GM19324 (cell line): ENCODE data around the gene ENTPD2.
A peak's percentile ranks its signal among the peaks of the same experiment; 100 is the strongest.
"Not testable (repeated sequence)": the region's sequence is repeated elsewhere in the genome, so short reads cannot be mapped to it uniquely, and the experiment has no call there.

ENCODE experiments used
- ATAC-seq: cut with Tn5 transposase; IDR thresholded peaks from one replicate; pipeline ENCODE4 v1.9.1; 2021; ENCODE audit warnings: mild to moderate bottlenecking, moderate library complexity; ENCODE audit not compliant: unreplicated experiment, low FRiP score

ENTPD2 gene

DNA sequence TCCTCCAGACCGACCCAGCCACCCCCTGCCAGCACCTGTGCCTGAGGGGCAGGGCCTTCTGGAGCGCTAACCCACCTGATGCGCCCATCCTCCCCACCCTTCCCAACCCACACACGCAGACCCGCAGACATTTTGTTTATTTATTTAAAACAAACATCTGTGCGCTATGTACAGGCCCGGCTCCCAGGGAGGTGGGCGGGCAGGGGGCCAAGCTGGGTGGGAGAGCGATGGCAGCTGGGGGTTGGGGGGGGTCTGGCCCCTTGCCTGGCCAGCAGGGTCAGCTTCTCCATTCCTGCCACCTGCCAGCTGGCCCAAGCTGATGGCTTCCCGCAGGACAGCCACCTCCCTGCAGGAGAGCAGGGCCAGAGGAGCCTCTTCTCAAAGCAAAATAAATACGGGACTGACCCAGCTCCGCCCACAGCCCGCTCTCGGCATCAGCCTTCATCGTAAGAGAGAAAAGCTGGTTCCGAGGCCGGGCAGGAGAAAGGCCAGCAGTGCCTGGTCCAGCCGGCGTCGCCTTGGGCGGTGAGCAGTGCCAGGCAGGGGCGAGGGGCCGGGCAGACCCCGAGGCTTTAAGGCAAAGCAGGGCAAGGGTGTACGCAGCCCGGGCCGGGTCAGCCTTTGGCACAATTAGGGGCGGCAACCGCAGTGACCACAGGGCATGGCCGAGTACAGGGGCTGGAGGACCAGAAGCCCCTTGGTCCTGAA, 46.6 kb downstream of the ENTPD2 start:
- no peak for ATAC-seq

DNA sequence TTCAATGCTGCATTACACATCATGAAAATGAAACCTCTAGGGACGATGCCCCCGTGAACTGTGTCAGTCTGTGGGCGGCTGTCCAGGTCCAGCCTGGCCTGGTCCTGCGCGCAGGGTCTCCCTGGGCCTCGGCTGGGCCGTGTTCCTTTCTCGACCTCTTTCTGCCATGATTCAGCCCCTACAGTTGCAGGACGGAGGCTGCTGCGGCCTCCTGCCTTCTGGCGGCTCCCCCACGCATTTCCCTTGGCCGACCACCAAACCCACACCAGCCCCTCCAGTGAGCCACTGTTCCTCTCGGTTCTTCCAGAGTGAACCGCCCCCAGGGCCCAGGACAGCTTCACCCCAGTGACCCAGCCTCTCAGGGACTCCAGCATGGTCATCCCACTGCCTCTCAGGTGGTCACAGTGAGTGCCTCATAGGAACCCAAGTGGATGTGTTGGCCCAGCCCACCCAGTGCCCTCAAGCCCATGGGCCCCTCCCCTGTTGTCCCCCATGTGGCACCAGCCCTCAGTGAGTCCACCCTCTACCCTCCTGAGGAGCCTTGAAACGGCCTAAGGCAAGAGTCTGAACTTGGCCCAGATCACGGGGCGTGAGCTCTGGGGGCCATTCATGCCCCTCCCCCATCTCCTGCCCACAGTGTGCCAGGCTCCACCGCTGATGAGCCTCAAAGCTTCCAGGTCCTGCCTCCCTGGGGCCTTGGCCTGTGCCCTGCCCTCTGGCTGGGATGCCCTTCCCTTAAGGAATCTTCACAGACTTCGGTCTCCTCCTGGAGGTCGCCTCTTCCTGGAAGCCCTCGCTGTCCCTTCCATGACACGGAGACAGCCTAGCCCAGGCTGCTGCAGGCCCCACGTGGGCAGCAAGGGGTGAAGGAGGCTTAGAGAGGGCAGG, 47.5 kb downstream of the ENTPD2 start:
- no peak for ATAC-seq

DNA sequence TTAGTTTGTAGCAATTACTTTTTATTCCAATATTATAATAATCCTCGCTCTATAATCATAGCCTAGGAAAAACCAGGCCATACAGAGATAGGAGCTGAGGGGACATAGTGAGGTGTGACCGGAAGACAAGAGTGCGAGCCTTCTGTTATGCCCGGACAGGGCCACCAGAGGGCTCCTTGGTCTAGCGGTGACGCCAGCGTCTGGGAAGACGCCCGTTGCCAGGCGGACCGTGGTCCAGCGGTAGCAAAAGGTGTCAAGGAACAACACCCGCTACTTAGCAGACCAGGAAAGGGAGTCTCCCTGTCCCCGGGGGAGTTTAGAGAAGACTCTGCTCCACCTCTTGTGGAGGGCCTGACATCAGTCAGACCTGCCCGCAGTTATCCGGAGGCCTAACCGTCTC, 49.6 kb downstream of the ENTPD2 start:
- not testable (repeated sequence) for ATAC-seq

DNA sequence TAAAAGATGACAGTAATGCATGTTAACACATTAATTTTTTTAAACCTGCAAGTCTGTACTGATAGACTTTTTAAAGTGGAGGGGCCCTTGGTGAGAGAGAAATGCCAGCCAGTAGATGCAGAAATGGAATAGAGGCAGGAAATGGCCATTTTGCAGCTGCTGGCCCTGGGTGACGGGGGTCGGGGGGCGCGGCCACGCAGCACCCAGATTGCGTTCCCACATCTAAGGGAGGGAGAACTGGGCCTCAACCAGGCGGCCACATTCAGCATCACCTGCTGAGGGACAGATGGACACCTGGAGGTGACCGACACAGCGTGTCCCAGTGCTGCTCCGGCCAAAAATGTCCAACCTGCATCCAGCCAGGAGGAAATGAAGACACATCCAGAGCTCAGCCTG, 51.2 kb downstream of the ENTPD2 start:
- no peak for ATAC-seq

DNA sequence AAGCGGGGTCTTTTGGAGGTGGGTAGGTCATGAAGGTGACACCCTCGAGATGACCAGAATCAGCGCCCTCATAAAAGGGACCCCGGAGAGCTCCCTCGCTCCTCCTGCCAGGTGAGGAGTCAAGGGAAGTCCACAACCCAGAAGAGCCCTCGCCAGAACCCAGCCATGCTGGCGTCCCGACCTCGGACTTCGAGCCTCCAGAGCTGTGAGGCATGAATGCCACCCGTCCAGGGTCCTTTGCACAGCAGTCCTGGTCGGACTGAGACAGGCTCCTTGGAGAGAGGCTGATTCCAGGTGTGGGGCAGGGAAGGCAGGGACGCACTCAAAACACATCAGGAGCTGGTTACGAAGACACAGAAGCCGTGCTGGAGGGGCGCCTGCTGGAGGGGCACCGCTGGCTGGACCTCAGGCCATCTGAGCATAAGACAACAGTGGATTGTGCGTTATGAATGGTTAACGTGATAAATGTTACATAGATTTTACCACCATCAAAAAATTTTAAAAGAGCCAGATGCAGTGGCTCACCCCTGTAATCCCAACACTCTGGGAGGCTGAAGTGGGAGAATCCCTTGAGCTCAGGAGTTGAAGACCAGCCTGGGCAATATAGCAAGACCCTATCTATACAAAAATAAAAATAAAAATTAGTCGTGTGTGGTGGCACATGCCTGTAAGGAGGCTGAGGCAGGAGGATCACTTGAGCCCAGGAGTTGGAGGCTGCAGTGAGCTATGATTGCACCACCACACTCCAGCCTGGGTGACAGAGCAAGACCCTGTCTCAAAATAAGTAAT, 51.8 kb downstream of the ENTPD2 start:
- no peak for ATAC-seq

DNA sequence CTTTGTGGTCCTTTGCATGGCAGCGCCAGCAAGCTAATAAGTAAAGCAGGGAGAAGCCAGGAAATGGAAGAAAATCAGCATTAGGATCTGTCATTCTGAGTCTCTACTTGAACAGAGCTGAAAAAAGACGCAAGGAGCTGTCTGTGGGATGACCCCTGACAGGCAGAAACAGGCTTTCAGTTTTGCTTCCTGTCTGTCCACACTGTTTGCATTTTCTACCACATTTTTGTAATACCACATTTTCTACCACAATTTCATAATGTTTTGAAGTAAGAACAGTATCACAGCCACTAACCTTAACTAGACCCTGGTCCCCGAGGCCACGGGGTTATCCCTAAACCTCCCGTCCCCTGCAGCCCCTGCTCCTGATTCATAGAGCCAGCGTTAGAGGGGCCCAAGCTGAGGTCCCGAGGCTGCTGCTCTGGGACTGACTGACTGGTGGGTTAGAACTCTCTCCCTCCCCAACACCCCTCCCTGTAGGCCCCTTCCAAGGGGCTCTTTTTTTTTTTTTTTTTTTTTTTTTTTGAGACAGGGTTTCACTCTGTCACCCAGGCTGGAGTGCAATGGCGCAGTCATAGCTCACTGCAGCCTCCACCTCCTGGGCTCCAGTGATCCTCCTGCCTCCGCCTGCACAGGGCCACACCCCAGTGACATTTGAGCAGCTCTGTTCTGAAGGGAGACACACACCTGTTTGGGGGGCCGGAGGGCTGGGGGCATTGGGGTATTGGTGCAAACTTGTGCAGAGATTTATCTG, 53.5 kb downstream of the ENTPD2 start:
- ATAC-seq = peak; percentile 51
